MM.1S (cell line): ENCODE data around the gene RAPGEF2.

Experiments
- CTCF ChIP-seq: fragments of 300-600 bp; sonication (generic); IDR thresholded peaks from 2 replicates; pipeline ENCODE4 v1.5.1; 2016; ENCODE audit warnings: antibody characterized with exemption, low read length, mixed read lengths
- EZH2phosphoT487 ChIP-seq: fragments of 300-600 bp; sonication (generic); IDR thresholded peaks from 2 replicates; pipeline ENCODE4 v1.6.1; 2018; ENCODE audit warnings: antibody characterized with exemption, low read length

GRCh38 chr4:159328766-159329165 is 225.9 kb downstream of the RAPGEF2 start:
- TF ChIP-seq CTCF (no peak), EZH2phosphoT487 (no peak)
